Superior temporal gyrus (tissue), 1 donor: ENCODE data around the gene CTNND2.
"Not testable (repeated sequence)": the region's sequence is repeated elsewhere in the genome, so short reads cannot be mapped to it uniquely, and the experiment has no call there.

ENCODE experiments used
- DNase-seq: peaks from one replicate; pipeline ENCODE4 v3.0.0-alpha.2; 2016; ENCODE audit errors: extremely low spot score

Gene CTNND2

GRCh38 chr5:11679676-11680075 is 224.6 kb downstream of the CTNND2 start:
- DNase-seq = no peak

- DNase-seq = no peak
Measured at GRCh38 chr5:11675184-11675583, 229.1 kb downstream of the CTNND2 start.

GRCh38 chr5:11672385-11673085 is 231.7 kb downstream of the CTNND2 start:
- DNase-seq = no peak

GRCh38 chr5:11658376-11658775 is 245.9 kb downstream of the CTNND2 start:
- no peak for DNase-seq

GRCh38 chr5:11656916-11657315 is 247.3 kb downstream of the CTNND2 start:
- DNase-seq = no peak

GRCh38 chr5:11655681-11656080 is 248.6 kb downstream of the CTNND2 start:
- no peak for DNase-seq

- no peak for DNase-seq
Measured at GRCh38 chr5:11650936-11651335, 253.3 kb downstream of the CTNND2 start.

- no peak for DNase-seq
Measured at GRCh38 chr5:11646141-11646540, 258.1 kb downstream of the CTNND2 start.

- no peak for DNase-seq
Measured at GRCh38 chr5:11642438-11642837, 261.8 kb downstream of the CTNND2 start.

DNA sequence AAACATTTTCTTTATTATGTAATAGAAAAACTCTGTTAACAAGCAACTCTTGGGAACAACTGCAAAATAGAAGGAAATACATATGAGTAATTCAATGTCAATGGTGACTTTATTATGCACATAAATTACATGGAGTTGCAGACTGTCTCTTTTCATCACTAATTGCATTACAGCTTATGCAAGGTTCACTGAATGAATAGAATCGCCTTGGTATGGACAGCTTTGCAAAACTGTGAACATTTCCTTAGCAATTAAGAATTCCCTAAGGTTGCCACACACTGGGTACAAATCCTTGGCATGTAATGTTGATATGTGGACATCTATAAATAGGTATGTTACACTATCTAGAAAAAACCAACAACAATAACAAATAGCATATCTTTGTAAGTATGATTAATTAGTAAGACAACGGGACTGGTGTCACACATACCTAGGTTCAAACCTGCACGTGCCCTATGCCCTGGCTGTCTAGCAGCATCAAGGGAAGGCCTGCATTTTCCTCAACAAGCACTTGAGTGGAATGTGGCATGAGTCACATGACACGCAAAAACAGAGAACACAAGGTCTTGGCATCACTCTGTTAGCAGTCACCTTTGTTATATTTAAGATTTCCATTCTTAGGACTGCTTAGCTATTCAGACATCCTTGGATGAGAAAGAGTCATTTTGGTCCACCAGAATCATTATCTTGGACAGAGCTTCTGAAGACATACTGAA is 263.9 kb downstream of the CTNND2 start:
- DNase-seq = no peak

- no peak for DNase-seq
Measured at GRCh38 chr5:11622785-11623184, 281.5 kb downstream of the CTNND2 start.

DNA sequence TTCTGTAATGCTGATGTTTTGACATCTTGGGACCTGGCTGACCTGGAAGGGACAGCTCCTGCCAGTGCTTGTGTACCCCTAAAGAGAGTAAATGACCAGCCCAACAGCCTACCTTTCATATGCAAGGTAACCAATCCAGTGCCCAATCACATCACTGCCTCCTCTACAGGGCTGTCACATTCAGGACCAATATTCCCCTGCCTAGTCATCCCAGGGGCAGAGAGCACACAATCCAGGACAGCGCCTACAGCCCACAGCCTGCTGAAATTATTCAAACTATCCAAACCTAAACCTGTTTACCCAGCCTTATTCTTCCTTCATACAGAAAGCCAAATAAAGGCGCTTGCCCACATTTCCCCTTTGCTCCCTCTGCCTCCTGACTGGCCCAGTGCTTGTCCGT is 284.1 kb downstream of the CTNND2 start:
- no peak for DNase-seq

GRCh38 chr5:11619339-11620024 is 284.8 kb downstream of the CTNND2 start:
- peak; percentile 89 for DNase-seq

DNA sequence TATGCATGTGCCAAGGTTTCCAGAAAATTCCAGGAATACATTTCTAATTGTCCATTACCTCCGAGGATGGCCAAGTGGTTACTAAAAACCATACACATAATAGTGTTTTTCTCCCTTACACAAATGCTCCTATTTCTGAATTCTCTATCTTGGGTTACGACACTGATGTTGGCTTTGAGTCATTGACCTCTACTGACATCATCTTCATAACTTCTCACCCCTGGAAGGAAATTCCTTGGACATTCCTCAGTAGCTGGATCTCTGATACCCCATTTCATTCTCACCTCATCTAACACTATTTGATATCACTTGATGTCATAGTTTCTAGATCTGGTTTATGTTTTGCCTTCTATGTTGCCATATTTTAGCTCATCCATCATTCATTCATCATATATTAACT is 287.2 kb downstream of the CTNND2 start:
- no peak for DNase-seq

- not testable (repeated sequence) for DNase-seq
Measured at GRCh38 chr5:11616624-11617023, 287.6 kb downstream of the CTNND2 start.

DNA sequence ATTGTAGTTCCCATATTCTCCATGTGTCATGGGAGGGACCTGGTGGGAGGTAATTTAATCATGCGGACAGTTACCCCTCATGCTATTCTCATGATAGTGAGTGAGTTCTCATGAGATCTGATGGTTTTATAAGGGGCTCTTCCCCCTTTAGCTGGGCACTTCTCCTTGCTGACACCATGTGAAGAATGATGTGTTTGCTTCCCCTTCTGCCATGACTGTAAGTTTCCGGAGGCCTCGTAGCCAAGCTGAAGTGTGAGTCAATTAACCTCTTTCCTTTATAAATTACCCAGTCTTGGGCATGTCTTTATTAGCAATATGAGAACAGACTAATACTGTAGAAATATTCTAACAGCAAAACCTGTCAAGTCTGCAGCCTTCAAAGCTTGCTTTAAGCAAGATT is 293.2 kb downstream of the CTNND2 start:
- no peak for DNase-seq

- no peak for DNase-seq
Measured at GRCh38 chr5:11609570-11610303, 294.5 kb downstream of the CTNND2 start.

DNA sequence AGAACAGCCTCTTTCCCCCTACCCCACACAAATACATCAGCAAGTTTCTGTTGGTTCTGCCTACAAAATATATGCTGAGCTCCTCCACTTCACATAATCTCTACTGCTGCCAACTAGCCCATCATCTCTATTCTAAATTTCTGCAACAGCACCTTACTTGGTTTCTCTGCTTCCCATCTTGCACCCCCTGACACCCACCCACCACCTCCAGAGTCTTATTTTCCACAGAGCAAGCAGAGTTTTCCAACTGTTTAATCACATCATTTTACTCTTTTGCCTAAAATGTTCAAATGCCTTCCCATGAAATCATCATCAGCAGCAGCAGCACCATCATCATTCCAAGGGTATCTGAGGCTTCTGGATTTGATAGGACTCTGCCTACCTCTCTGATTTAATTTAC is 295.7 kb downstream of the CTNND2 start:
- DNase-seq = no peak

DNA sequence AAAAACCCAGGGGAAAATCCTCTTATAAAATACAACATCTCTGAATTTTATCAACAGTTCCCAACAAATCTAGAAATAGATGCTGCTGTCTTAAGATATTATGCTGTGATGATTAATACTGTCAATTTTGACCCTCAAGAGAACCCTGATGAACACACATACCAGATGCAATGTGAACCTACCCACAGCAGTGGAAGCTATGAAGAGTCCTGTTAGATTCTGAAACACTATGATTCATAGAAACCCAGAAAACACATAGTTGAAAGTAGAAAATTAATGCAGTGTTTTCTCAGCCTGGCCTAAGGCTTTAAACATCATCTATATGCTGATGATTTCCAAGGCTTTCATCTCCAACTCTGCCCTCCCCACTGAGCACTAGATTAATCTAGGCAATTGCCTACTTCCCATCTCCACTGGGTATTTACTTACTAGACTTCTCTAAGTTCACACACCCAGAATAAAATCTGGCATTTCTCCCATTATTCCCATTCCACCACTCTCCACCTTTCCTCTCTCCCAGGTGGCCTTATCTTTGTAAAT is 296.2 kb downstream of the CTNND2 start:
- no peak for DNase-seq

DNA sequence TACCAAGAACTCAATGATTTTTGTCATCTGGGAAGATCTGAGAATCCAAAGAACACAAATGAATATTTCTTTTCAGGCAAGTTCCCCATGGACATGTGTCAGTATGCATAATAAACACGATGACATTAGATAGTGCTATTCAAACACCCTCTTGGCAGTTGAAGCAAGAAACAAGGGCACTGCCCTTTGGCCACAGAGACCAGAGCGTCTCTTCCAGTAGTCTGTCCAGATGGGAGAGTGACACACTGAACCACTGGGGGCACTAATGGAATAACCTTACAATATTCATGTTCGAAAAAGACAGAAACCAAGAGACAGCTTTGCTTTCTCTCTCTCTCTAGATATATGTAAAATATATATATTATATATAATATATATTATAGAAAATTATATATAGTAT is 301.9 kb downstream of the CTNND2 start:
- peak; percentile 89 for DNase-seq

GRCh38 chr5:11599499-11599898 is 304.7 kb downstream of the CTNND2 start:
- no peak for DNase-seq

DNA sequence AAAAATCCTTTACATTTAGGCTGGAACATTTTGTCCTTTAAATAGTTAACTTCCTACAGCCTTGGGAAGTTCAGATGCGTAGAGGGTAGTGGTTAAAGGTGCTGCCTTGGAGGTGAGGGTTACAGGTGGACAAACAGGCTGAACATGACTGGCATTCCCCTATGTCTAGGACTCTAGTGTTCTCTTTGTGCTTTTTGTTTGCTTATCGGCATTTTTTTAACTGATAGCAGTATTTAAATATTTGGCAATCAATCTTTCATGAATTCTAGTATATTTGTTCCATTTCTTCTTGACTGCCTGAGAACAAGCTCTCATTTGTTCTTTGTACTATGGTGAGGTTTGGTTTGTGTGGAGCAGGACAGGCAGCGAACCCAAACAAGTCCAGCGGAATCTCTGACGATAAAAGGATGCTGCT is 307.6 kb downstream of the CTNND2 start:
- no peak for DNase-seq
